ENCODE measurements around the gene CALCOCO2. TPM values are rescaled to one million over a fixed set of nuclear protein-coding genes. Genes with fewer than 3 reads are reported as not detected.

The CALCOCO2 gene
- total and polyA plus RNA-seq, 10 donors, result 30.1 to 167 (median 126) TPM

GRCh38 chr17:48812001-48812400 lies 18.8 kb upstream of the CALCOCO2 start:
- 88 to 94% (median 92%) methylated on average over 3 of the region's 3 CpGs for WGBS, 5 donors
- intact Hi-C loops (cut with DNase I; ENCODE audit: low total_unique reads), result loop anchor here (5.0 kb wide), 1 partner anchor 65 kb away; no protein-coding TSS in a partner anchor
- Histone ChIP-seq H3K4me3 (no peak overlapping the region), H3K36me3 (no peaks in the 10 kb centered on the region), H3K27ac (no peak overlapping the region), H3K4me1 (peaks cover 5 to 14% (median 7%) of the 10 kb centered on the region in 6 donors), H3K27me3 (replicated peaks in 1 of 7) (peaks cover 0 to 36% (median under 1%) of the 10 kb centered on the region in 7 donors), H3K9me3 (no peaks in the 10 kb centered on the region)
- no peak for TF ChIP-seq POLR2AphosphoS5 (IDR thresholded peaks at IDR 0.05)
- TF ChIP-seq POLR2A (IDR thresholded peaks at IDR 0.05), result no peak
- no peak for TF ChIP-seq CTCF (IDR thresholded peaks at IDR 0.05 in 8 of 11, conservative IDR thresholded peaks at IDR 0.05 in 3 of 11)
- DNase-seq, result no peak

GRCh38 chr17:48814504-48814903 lies 16.3 kb upstream of the CALCOCO2 start:
- WGBS, 5 donors, result 31 to 36% (median 32%) methylated on average over 7 of the region's 7 CpGs
- Histone ChIP-seq H3K27ac (no peak overlapping the region), H3K9me3 (no peaks in the 10 kb centered on the region), H3K27me3 (replicated peaks in 1 of 7) (peaks cover 0 to 61% (median 16%) of the 10 kb centered on the region in 7 donors), H3K36me3 (no peaks in the 10 kb centered on the region), H3K4me1 (peaks cover 12 to 24% (median 15%) of the 10 kb centered on the region in 6 donors), H3K4me3 (no peak overlapping the region)
- intact Hi-C loops (cut with DNase I; ENCODE audit: low total_unique reads), result loop anchor here (5.0 kb wide), 1 partner anchor 63 kb away; no protein-coding TSS in a partner anchor
- DNase-seq, result no peak
- TF ChIP-seq POLR2A (IDR thresholded peaks at IDR 0.05) (no peak), POLR2AphosphoS5 (IDR thresholded peaks at IDR 0.05) (no peak), CTCF (IDR thresholded peaks at IDR 0.05 in 8 of 11, conservative IDR thresholded peaks at IDR 0.05 in 3 of 11) (peak; percentile 43 to 81 (median 74))

- DNase-seq, result no peak
- Histone ChIP-seq H3K4me3 (no peak overlapping the region), H3K27ac (no peak overlapping the region), H3K9me3 (no peaks in the 10 kb centered on the region), H3K27me3 (replicated peaks in 1 of 7) (peaks cover 0 to 68% (median 18%) of the 10 kb centered on the region in 7 donors), H3K4me1 (peaks cover 12 to 24% (median 15%) of the 10 kb centered on the region in 6 donors), H3K36me3 (no peaks in the 10 kb centered on the region)
- TF ChIP-seq CTCF (IDR thresholded peaks at IDR 0.05 in 8 of 11, conservative IDR thresholded peaks at IDR 0.05 in 3 of 11) (no peak), POLR2AphosphoS5 (IDR thresholded peaks at IDR 0.05) (no peak), POLR2A (IDR thresholded peaks at IDR 0.05) (no peak)
- 58 to 76% (median 63%) methylated on average over 3 of the region's 3 CpGs for WGBS, 5 donors
- intact Hi-C loops (cut with DNase I; ENCODE audit: low total_unique reads), result no loop called here
These were observed 15.5 kb upstream of the CALCOCO2 start for GRCh38 chr17:48815311-48815710.

GRCh38 chr17:48816438-48816773 lies 14.4 kb upstream of the CALCOCO2 start:
- Histone ChIP-seq H3K36me3 (no peaks in the 10 kb centered on the region), H3K27me3 (replicated peaks in 1 of 7) (peaks cover 0 to 72% (median 18%) of the 10 kb centered on the region in 7 donors), H3K9me3 (no peaks in the 10 kb centered on the region), H3K4me3 (peak overlapping the region in 7 of 8 donors; percentile 27 to 71 (median 42)), H3K27ac (no peak overlapping the region), H3K4me1 (peaks cover 12 to 24% (median 15%) of the 10 kb centered on the region in 6 donors)
- no peak for DNase-seq
- intact Hi-C loops (cut with DNase I; ENCODE audit: low total_unique reads), result no loop called here
- 8 to 13% (median 10%) methylated on average over 7 of the region's 7 CpGs for WGBS, 5 donors
- TF ChIP-seq POLR2AphosphoS5 (IDR thresholded peaks at IDR 0.05), result no peak
- TF ChIP-seq CTCF (IDR thresholded peaks at IDR 0.05 in 8 of 11, conservative IDR thresholded peaks at IDR 0.05 in 3 of 11), result no peak
- no peak for TF ChIP-seq POLR2A (IDR thresholded peaks at IDR 0.05)
